Muscle of leg (tissue), 9 donors: ENCODE data around the gene SPESP1. TPM values are rescaled to one million over a fixed set of nuclear protein-coding genes. Genes with fewer than 3 reads are reported as not detected.

Experiments
- polyA plus RNA-seq, 8 donors: library from polyadenylated mRNA; unstranded; fragments of 120-200 nt; gene quantifications; one replicate each; pipeline versions ENCODE4 v1.2.1 to v1.2.3, GENCODE V29; 2013; ENCODE audit warnings: inconsistent platforms in 1 of 8, low replicate concordance in 1 of 8; ENCODE audit not compliant: insufficient read length in 8 of 8, insufficient read depth in 1 of 8
- total RNA-seq: library from RNA; stranded (reverse); fragments of 120-200 nt; gene quantifications from one replicate; pipeline ENCODE4 v1.2.4, GENCODE V29; 2013

The SPESP1 gene
- total and polyA plus RNA-seq, 9 donors, result 1.8 to 7.7 (median 3.1) TPM

Other genes starting within 250 kb of the SPESP1 start
- 64.1 TPM for gene ANP32A, start 109.6 kb upstream of the SPESP1 start, total RNA-seq
- 100 to 1,000 TPM; 166 to 213 (median 180) TPM for gene ANP32A, start 109.6 kb upstream of the SPESP1 start, polyA plus RNA-seq
- 0.09 TPM for gene NOX5, start 84.2 kb downstream of the SPESP1 start, total RNA-seq
- under 1 TPM; 0.07 to 0.56 (median 0.30) TPM for gene NOX5, start 84.2 kb downstream of the SPESP1 start, polyA plus RNA-seq
- gene GLCE, start 230.1 kb downstream of the SPESP1 start, total RNA-seq, result 44.4 TPM
- gene GLCE, start 230.1 kb downstream of the SPESP1 start, polyA plus RNA-seq, result 10 to 100 TPM; 27.4 to 50.1 (median 31.9) TPM